Right forelimb (tissue), 1 donor: Measurements from ENCODE around the gene COX5A.
"Not testable (repeated sequence)": the region's sequence is repeated elsewhere in the genome, so short reads cannot be mapped to it uniquely, and the experiment has no call there.

ENCODE experiments used
- DNase-seq: peaks from one replicate; pipeline ENCODE4 v3.0.0-alpha.2; 2018

The COX5A gene

GRCh38 chr15:74896316-74896715 is 41.6 kb downstream of the COX5A start:
- DNase-seq = no peak

- no peak for DNase-seq
Measured at GRCh38 chr15:74895830-74896229, 42.0 kb downstream of the COX5A start.

GRCh38 chr15:74894383-74894782 is 43.5 kb downstream of the COX5A start:
- not testable (repeated sequence) for DNase-seq

- no peak for DNase-seq
Measured at GRCh38 chr15:74893627-74894026, 44.2 kb downstream of the COX5A start.

GRCh38 chr15:74892931-74893330 is 44.9 kb downstream of the COX5A start:
- DNase-seq = no peak

GRCh38 chr15:74892313-74892712 is 45.6 kb downstream of the COX5A start:
- no peak for DNase-seq

- DNase-seq = no peak
Measured at GRCh38 chr15:74891469-74891868, 46.4 kb downstream of the COX5A start.

GRCh38 chr15:74890665-74890960 is 47.3 kb downstream of the COX5A start:
- no peak for DNase-seq

GRCh38 chr15:74889883-74890664 is 47.8 kb downstream of the COX5A start, which contains the start of gene MPI:
MPI (plus strand) TSS chr15:74890042; CDS start chr15:74890074, 32 bp downstream.
- DNase-seq = peak; percentile 90

- no peak for DNase-seq
Measured at GRCh38 chr15:74889390-74889882, 48.4 kb downstream of the COX5A start.

GRCh38 chr15:74888716-74889115 is 49.2 kb downstream of the COX5A start:
- DNase-seq = no peak

- not testable (repeated sequence) for DNase-seq
Measured at GRCh38 chr15:74887537-74888193, 50.2 kb downstream of the COX5A start.

GRCh38 chr15:74885461-74885860 is 52.4 kb downstream of the COX5A start:
- no peak for DNase-seq

GRCh38 chr15:74884428-74885223 is 53.2 kb downstream of the COX5A start:
- no peak for DNase-seq

- no peak for DNase-seq
Measured at GRCh38 chr15:74882528-74882927, 55.3 kb downstream of the COX5A start.

GRCh38 chr15:74878273-74878672 is 59.6 kb downstream of the COX5A start:
- DNase-seq = no peak

GRCh38 chr15:74873756-74874424 is 64.0 kb downstream of the COX5A start:
- DNase-seq = no peak

- peak; percentile 97 for DNase-seq
Measured at GRCh38 chr15:74873036-74873755, 64.7 kb downstream of the COX5A start, which contains the start of gene SCAMP2. SCAMP2 (minus strand) TSS chr15:74873365; CDS start chr15:74873255, 110 bp downstream.

GRCh38 chr15:74872702-74873035 is 65.2 kb downstream of the COX5A start:
- DNase-seq = no peak

GRCh38 chr15:74870436-74871215 is 67.2 kb downstream of the COX5A start:
- no peak for DNase-seq
